T-helper 2 cell (primary cell): ENCODE measurements around the gene PANX3.

Experiments used
- DNase-seq, 5 experiments: peaks; one replicate each; pipeline versions ENCODE4 v3.0.0 to v3.0.0-alpha.2; 2012 to 2022

The PANX3 gene

GRCh38 chr11:124618863-124619262, 7.6 kb downstream of the PANX3 start:
- no peak for DNase-seq

- peak; percentile 62 to 91 (median 80) for DNase-seq
Observed at GRCh38 chr11:124622531-124623451, 11.6 kb downstream of the PANX3 start, which contains the start of gene TBRG1. Gene TBRG1, plus strand, starts transcription at chr11:124622864. Its CDS starts 220 bp downstream, at chr11:124623084.

GRCh38 chr11:124623861-124624525, 12.8 kb downstream of the PANX3 start:
- no peak for DNase-seq

- no peak for DNase-seq
Observed at GRCh38 chr11:124625504-124626168, 14.4 kb downstream of the PANX3 start.

- no peak for DNase-seq
Observed at GRCh38 chr11:124627546-124627945, 16.3 kb downstream of the PANX3 start.

- DNase-seq = no peak
Observed at GRCh38 chr11:124629961-124630360, 18.7 kb downstream of the PANX3 start.

DNA sequence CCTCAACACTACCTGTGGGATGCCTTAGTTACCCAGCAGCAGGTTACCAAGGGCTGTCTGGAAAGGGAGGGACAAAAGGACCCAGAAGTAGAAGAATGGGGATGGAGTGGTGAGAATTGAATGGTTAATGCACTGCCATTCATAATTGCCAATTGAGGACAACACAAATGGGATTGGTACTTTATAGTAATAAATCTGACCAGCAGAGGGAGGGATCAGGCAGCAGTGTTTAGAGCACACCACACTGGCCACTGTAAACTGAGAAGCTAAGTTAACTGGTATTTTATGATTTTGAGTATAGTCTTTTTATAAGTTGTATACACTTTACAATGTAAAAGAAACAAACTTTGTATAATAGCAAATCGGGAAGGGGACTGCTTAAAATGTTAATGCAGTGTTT, 22.1 kb downstream of the PANX3 start:
- no peak for DNase-seq

DNA sequence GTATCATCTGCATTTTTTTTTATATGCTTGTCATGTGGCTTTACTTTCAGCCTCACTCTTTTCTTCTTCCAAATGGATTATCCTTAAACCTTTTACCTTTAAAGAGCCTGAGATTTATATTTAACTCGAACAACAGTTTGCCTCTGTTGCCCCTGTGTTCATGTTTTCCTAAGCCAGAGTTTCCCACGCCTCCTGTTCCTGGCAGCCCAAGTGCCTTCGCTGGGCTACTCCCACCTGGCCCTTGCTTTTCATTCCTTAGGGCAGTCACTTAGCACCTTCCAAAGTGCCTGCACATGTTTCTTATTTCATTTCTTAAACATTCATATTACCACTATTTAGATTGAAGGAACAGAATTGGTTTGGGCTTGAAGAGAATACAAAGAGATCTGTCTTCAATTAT, 24.7 kb downstream of the PANX3 start:
- DNase-seq = no peak

DNA sequence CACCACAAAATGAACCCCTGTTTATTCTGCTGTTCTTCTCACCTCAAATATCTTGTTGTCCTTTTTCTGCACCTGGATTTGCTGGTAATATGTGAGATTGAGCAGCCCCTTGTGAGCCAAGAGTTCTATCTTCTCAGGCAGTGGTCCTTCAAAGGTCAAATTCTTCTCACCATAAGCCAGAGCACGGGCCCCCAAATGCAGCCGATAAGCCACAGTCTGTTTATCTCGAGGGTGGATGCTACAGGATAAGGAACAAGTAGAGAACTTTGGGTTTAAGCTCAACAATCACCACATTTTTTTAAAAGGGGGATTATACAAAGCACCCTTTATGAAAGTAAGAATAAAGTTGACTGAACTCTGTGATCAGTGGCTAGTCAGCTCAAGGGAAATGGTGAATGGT, 27.3 kb downstream of the PANX3 start:
- no peak for DNase-seq

- DNase-seq = no peak
Observed at GRCh38 chr11:124639186-124639585, 28.0 kb downstream of the PANX3 start.

DNA sequence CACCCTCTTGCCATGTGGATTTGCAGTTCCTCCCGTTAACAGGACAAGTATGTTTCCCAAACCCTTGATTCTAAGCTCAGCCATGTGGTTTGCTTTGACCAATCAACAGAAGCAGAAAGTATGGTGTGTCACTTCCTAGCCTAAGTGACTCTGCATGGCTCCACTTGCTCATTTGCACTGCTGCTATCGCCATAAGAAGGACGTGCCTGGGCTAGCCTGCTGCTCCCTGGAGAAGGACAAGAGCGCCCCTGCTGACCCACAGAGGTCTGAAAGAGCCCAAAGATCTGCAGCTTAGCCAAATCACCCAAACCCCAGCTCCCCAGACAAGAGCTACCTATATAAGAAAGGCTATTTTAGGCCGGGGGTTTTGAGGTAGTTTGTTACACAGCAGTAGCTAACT, 29.4 kb downstream of the PANX3 start:
- DNase-seq = no peak

DNA sequence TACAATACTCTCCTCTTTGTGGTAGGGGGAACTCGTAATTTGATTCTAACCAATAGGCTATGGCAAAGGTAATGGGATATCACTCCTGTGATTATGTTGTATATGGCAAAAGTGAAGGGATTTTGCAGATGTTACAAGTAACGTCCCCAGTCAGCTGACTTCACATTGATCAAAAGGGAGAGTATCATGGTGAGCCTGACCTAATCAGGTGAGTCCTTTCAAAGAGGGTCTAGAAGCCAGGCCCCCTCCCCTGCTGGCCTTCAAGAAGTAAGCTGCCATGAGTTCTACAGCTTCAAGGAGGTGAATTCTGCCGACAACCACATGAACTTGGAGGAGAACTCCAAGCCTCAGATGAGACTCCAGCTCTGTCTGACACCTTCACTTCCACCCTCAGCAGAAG, 31.4 kb downstream of the PANX3 start:
- DNase-seq = no peak

DNA sequence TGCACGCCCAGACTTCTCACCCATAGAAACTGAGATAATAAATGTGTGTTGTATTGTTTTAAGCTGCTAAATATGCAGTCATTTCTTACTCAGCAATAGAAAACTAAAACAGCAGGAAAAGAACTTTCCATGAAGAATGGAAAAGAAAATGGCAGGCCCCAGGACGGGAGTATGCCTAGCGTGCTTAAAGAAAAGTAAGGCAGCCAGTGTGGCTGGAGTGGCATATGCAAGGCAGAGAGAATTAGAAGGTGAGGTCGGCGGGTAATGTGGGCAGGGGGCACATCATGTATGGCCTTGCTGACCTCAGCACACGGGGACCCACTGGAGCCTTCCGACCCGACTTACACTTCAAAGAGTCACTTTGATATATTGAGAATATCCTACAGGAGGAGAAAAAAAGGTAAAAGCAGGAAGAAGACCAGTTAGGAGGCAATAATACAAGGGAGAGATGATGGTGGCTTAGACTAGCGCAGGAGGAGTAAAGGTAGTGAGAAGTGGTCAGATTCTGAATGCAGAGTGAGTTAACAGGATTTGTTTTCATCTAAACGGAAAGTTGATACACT, 31.9 kb downstream of the PANX3 start:
- no peak for DNase-seq

GRCh38 chr11:124643605-124644425, 32.6 kb downstream of the PANX3 start:
- no peak for DNase-seq

- peak in 3 of 5 experiments; percentile 11 to 32 (median 19) for DNase-seq
Observed at GRCh38 chr11:124644426-124645280, 33.4 kb downstream of the PANX3 start.

DNA sequence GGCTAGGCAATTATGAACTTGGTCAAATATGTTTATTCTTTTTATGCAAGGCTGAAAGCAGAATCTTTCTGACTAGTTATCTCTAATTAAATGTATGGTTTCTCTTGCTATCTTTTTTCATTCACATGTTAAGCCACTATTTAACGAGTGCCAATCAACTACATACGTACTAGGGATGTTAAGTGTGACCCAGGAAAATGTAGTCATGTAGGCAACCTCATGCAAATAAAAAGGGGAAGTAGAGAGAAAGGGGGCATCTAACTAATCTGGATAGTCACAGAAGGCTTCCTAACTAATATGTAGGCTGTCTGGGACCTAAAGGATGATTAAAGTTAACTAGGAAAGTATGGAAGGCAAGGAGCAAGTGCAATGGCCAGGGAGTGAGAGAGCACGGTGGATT, 34.9 kb downstream of the PANX3 start:
- no peak for DNase-seq

DNA sequence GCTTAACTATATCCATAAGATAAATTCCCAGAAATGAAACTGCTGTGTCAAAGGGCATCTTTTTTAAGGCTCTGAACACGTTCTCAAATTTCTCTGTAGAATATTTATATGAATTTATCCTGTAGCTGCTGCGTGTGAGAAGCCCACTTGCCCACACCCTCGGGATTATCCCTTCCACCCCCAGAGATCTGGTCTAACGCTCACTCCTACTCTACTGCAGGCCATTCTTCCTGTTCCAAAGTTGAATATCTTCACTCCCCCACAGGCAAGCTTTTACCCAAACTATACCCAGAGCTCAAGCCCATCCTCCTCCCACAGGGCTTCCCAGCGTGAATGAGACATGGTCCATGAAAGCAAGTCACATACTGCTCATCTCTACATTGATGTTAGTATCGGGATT, 37.4 kb downstream of the PANX3 start:
- DNase-seq = no peak

- no peak for DNase-seq
Observed at GRCh38 chr11:124656774-124657630, 45.8 kb downstream of the PANX3 start.

DNA sequence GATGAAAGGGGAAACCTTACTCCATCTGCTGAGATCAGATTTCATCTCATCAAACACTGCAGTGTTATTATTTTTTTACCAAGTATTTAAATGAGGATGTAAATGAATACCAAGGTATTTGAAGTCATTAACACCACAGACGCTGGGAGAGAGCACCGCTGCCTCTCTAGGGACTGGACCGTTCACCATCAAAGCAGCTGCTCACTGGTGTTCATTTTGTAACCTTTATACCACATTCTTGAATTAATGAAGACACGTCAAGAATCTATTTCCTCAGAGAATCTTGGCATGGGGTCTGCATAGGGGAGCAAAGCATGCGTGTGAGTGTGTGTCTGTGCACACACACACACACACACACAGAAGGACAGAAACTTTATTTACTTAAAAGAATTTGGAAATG, 46.7 kb downstream of the PANX3 start:
- no peak for DNase-seq

GRCh38 chr11:124658501-124658900, 47.3 kb downstream of the PANX3 start:
- no peak for DNase-seq
